OCI-LY7 (cell line): ENCODE measurements around the gene CD226.

Source experiments
- EZH2phosphoT487 ChIP-seq: fragments of 200-600 bp; sonication (generic); IDR thresholded peaks from 2 replicates; pipeline ENCODE4 v1.6.1; 2018; ENCODE audit warnings: low read depth, borderline replicate concordance, mild to moderate bottlenecking, mixed run types, antibody characterized with exemption, low read length, moderate library complexity, mixed read lengths
- TF ChIP-seq, protein P1 (sequence below): fragments of 200-600 bp; sonication (generic); conservative IDR thresholded peaks from 2 replicates; pipeline ENCODE4 v1.5.1; 2014; ENCODE audit warnings: mild to moderate bottlenecking, antibody characterized with exemption, low read length, moderate library complexity, mixed read lengths

DNA sequence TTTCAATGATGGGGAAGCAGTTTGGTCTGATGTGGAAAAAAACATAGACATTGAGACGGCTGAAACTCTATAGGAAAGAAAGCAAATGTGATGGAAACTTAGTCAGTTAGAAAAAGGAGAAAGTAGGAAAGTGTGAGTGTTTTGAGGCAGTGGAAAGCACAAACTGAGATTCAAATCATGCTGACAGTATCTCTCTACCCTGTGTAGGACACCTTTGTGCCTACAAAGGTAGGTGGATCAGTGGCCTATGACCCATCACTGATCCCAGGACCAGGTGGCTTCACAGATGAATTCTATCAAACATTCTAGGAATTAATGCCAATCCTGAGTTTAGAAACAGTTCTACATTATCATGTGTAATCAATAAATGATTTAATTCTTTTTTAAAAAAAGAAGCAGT, 57.1 kb downstream of the CD226 start:
- no peak for TF ChIP-seq EZH2phosphoT487
- TF ChIP-seq, protein P1, sequence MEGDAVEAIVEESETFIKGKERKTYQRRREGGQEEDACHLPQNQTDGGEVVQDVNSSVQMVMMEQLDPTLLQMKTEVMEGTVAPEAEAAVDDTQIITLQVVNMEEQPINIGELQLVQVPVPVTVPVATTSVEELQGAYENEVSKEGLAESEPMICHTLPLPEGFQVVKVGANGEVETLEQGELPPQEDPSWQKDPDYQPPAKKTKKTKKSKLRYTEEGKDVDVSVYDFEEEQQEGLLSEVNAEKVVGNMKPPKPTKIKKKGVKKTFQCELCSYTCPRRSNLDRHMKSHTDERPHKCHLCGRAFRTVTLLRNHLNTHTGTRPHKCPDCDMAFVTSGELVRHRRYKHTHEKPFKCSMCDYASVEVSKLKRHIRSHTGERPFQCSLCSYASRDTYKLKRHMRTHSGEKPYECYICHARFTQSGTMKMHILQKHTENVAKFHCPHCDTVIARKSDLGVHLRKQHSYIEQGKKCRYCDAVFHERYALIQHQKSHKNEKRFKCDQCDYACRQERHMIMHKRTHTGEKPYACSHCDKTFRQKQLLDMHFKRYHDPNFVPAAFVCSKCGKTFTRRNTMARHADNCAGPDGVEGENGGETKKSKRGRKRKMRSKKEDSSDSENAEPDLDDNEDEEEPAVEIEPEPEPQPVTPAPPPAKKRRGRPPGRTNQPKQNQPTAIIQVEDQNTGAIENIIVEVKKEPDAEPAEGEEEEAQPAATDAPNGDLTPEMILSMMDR, result no peak
